Activated CD8-positive, alpha-beta memory T cell treated with anti-CD3 and anti-CD28 coated beads for 48 hours (primary cell): ENCODE data around the gene FBXL17.

Source experiments
- DNase-seq, 3 experiments: peaks; one replicate each; pipeline ENCODE4 v3.0.0-alpha.2; 2020; ENCODE audit warnings: low read depth in 2 of 3, low spot score in 2 of 3

The FBXL17 gene

GRCh38 chr5:107919969-107920368, 461.9 kb downstream of the FBXL17 start:
- no peak for DNase-seq

- DNase-seq, result no peak
Observed at GRCh38 chr5:107919361-107919760, 462.5 kb downstream of the FBXL17 start.

DNA sequence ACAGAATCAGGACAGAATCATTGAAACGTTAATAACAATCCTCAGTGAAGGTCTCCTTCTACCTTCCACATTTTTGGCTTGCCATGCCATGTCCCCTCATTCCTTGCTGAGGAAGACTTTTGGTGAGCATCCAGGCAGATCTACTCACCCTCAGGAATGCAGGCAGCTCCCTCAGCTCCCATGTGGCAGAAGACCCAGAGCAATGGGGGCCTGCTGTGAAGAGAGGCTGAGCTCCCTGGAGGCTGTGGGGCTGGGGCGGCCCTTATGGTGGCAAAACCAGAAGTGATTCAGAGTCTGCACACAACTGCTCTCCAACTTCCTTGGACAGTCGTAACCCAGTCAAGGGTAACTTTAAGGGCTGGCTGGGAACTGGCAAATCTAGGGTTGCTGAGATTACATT, 463.9 kb downstream of the FBXL17 start:
- DNase-seq, result no peak

- DNase-seq, result no peak
Observed at GRCh38 chr5:107916731-107917725, 464.9 kb downstream of the FBXL17 start.

DNA sequence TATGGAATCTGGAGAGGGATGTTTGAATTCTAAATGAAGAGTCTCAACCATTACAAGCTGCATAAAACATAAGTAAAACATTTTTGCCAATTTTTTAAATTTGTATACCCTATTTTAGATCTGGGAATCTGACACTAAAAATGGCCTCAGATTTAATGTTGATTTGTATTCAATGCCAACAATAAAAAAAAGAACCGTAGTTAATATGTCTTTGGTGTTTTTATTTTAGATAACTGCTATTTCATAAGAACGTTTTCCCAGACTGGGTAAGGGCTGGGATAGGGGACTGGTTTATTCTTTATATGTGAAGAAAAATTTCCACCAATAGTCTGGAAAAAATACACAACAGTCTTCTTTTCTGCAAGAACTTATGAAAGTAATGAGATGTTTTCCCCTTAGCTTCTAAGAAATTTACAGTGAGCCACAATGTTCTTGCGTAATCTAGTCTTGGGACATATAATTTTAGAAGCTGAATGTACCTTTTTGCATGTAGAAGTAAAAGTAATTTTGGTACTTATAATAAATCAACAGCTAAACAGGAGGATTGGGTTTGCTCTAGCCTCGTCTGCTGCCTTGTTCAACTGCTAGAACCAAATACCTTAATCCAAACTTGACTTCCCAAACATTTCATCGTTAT, 466.6 kb downstream of the FBXL17 start:
- no peak for DNase-seq

- no peak for DNase-seq
Observed at GRCh38 chr5:107913494-107913893, 468.4 kb downstream of the FBXL17 start.

- DNase-seq, result no peak
Observed at GRCh38 chr5:107900721-107901120, 481.2 kb downstream of the FBXL17 start.

DNA sequence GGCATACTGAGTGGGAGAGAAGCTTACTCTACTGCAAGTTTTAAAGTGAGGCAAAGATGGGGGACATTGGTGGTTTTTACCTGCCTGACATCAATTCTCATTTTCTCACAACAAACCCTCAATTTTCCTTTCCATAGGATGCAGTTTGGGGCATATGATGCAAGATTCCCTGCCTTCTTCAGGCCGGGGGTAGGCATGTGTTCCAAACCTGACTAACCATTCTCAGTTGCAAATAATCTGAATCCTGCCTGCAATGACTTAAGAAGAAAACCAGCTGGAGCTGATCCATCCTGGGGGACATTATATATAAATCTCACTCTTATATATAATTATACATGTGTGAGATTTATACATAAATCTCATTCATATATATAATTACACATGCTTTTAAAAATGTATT, 487.5 kb downstream of the FBXL17 start:
- no peak for DNase-seq

DNA sequence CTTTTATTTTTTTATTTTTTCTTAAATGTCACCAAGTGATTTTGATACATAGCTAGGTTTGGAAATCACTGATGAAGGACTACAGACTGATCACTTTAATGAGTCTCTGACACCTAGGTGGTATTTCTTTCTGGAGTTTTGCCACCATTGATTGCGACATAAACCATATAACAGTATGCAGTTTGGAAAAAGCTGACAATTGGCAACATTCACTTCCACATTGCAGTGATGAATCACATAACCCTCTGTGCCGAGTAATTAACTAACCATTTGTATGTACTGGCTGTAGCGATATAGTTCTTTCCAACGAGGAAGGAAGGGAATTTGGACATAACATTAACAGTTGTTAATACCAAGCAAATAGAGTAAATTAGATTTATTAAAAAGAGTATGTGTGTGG, 488.3 kb downstream of the FBXL17 start:
- no peak for DNase-seq

- DNase-seq, result no peak
Observed at GRCh38 chr5:107889387-107889786, 492.5 kb downstream of the FBXL17 start.

GRCh38 chr5:107888541-107888940, 493.4 kb downstream of the FBXL17 start:
- no peak for DNase-seq

- DNase-seq, result no peak
Observed at GRCh38 chr5:107887166-107887943, 494.5 kb downstream of the FBXL17 start.

DNA sequence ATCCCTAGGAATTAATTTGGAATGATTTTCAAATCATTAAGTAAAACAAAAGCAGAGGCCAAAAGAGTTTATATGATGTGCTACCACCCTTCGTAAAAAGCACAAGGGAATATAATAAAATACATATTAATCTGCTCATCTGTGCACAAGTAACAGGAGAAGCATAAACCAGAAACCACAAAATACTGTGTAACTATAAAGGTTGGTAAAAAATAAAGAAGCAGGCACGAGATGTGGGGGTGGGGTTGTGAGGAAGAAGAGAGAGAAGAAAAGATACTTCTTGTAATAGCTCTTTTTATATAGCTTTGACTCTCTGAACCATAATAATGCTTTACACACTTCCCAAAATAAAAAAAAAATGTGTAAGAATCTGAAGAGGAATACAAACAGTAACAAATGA, 496.3 kb downstream of the FBXL17 start:
- no peak for DNase-seq

DNA sequence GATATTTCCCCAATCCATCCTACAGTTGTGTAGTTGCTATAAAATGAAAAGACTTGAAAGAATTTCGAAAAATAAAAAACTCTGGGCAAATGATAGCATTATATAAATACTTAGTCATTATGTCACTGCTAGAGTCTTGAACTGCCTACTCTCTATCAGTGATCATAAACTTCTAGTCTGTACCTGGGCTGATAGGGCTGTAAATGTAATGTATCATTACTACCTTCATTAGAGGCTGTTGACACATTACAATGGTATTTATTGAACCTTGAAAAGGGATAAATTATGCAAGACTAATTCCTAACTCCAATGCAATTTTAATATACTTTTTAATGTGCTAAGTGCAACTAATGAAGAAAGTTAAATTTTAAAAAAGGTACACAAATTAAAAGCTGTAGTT, 497.0 kb downstream of the FBXL17 start:
- DNase-seq, result no peak

GRCh38 chr5:107878661-107879060, 503.2 kb downstream of the FBXL17 start:
- no peak for DNase-seq

DNA sequence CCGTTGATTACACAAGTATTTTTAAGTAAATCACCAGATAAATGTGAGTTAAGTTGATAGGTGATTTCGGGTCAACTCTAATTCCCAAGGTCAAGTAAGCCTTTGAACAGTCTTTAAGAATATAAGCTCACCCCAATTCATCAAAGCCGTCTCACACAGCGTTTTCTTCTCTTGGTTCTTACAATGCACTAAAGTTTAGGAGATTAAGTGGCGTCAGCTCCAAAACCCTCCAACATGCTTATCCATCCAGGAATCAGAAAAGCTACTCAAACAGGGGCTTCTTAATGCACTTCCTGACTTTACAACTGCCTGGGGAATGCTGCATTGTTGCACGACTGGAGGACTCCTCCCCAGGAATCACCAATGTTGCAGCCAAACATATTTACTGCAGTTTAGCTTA, 505.0 kb downstream of the FBXL17 start:
- no peak for DNase-seq

DNA sequence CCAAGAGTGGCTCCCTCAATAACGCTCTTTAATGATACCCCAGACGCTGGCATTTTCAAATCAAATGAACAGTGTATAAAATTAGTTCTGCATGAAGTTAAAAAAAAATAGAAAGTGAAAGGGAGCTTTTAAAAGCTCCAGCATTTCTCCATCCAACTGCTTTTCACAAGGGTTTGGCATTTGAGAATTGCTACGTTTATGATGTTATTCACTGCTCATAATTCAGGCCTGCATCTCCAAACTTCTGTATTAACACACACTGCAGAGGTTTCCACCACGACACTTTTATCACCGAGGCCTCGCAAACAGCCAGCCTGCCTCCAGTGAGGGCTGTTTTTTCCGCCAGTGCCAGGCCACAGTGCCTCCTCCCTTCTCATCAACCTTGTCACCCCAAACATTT, 505.6 kb downstream of the FBXL17 start:
- DNase-seq, result no peak

DNA sequence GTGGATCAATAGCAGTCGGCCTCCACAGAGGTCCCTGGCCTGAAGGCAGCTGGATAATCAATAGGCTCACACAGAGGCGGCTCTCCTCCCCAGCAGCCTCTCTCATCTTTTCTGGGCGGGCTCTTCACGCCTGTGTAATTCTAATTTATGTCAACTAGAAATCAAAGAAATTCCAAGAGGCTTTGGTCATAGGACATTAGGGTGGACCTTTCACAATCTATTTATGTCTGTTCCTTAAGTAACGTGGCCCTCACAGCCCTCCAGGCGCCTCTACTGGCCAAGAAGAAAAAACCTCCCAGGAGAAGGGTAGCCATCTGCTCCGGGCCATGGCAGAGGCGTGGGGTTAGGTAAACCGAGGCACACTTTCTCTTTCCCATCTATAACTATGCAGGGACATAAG, 506.1 kb downstream of the FBXL17 start:
- no peak for DNase-seq

GRCh38 chr5:107874795-107875194, 507.1 kb downstream of the FBXL17 start:
- DNase-seq, result no peak

GRCh38 chr5:107873877-107874276, 508.0 kb downstream of the FBXL17 start:
- no peak for DNase-seq

DNA sequence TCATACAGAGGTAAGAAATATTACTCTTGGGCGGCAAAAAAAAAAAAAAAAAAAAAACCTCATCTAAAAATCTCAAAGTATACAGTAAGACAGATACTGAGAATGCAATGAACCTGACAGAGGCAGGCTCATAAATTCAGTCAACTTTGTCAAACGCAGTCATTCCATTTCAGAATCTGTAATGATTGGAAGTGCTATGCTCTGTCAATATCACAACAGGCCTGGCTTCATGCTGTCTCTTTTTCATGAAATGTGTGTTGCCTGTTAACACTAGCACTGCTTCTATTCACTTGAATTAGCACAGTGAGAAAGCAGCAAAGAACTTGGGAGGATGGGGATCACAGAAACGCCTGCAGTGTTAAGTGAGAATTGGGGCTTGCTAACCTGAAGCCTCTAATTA, 510.9 kb downstream of the FBXL17 start:
- no peak for DNase-seq
